Astrocyte (in vitro differentiated cells and primary cell): ENCODE measurements around the gene TMC1.

ENCODE experiments used
- EZH2 ChIP-seq: IDR thresholded peaks from 2 replicates; pipeline ENCODE4 v1.6.1; 2012; ENCODE audit warnings: mild to moderate bottlenecking, low read length, inconsistent platforms; ENCODE audit not compliant: insufficient read depth
- TF ChIP-seq, protein P1 (sequence below): IDR thresholded peaks from 2 replicates; pipeline ENCODE4 v1.5.1; 2011; ENCODE audit warnings: low read depth, mild to moderate bottlenecking, inconsistent platforms, low read length, moderate library complexity; ENCODE audit not compliant: insufficient read depth

DNA sequence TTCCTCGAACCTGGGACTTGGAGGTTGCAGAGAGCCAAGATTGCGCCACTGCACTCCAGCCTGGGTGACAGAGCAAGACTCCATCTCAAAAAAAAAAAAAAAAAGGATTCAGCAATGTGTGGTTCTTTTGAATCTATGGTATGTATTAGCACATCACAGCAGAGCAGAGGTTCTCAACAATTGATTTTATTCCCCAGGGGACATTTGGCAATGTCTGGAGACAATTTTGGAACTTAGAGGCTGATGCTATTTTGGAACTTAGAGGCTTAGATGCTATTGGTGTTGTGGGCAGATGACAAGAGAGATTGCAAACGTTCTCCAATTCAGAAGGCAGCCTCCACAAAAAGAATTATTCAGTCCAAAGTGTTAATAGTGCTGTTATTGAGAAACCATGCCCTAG is 115.2 kb downstream of the TMC1 start:
- TF ChIP-seq, protein P1, sequence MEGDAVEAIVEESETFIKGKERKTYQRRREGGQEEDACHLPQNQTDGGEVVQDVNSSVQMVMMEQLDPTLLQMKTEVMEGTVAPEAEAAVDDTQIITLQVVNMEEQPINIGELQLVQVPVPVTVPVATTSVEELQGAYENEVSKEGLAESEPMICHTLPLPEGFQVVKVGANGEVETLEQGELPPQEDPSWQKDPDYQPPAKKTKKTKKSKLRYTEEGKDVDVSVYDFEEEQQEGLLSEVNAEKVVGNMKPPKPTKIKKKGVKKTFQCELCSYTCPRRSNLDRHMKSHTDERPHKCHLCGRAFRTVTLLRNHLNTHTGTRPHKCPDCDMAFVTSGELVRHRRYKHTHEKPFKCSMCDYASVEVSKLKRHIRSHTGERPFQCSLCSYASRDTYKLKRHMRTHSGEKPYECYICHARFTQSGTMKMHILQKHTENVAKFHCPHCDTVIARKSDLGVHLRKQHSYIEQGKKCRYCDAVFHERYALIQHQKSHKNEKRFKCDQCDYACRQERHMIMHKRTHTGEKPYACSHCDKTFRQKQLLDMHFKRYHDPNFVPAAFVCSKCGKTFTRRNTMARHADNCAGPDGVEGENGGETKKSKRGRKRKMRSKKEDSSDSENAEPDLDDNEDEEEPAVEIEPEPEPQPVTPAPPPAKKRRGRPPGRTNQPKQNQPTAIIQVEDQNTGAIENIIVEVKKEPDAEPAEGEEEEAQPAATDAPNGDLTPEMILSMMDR: no peak
- no peak for TF ChIP-seq EZH2
